SHP77 (cell line): Measurements from ENCODE around the gene NID2.

ENCODE experiments used
- DNase-seq, 2 experiments: peaks; one replicate each; lab custom pipeline; 2025; lab: John Stamatoyannopoulos, UW

Gene NID2

GRCh38 chr14:52025310-52025709 is 43.5 kb downstream of the NID2 start:
- no peak for DNase-seq

GRCh38 chr14:52023518-52023917 is 45.3 kb downstream of the NID2 start:
- no peak for DNase-seq

- no peak for DNase-seq
Observed at GRCh38 chr14:52021957-52022600, 46.8 kb downstream of the NID2 start.

- no peak for DNase-seq
Observed at GRCh38 chr14:52020866-52021717, 47.8 kb downstream of the NID2 start.

- DNase-seq: no peak
Observed at GRCh38 chr14:52020161-52020714, 48.6 kb downstream of the NID2 start.

GRCh38 chr14:52018970-52019369 is 49.9 kb downstream of the NID2 start:
- DNase-seq: no peak

- DNase-seq: no peak
Observed at GRCh38 chr14:52018252-52018651, 50.6 kb downstream of the NID2 start.

GRCh38 chr14:52015411-52016030 is 53.3 kb downstream of the NID2 start:
- peak in 1 of 2 experiments; percentile 5 for DNase-seq

- no peak for DNase-seq
Observed at GRCh38 chr14:52014601-52015267, 54.1 kb downstream of the NID2 start.

- peak; percentile 4 to 7 for DNase-seq
Observed at GRCh38 chr14:52013984-52014600, 54.8 kb downstream of the NID2 start.

GRCh38 chr14:52012635-52013034 is 56.2 kb downstream of the NID2 start:
- no peak for DNase-seq

GRCh38 chr14:52011523-52011922 is 57.3 kb downstream of the NID2 start:
- no peak for DNase-seq

GRCh38 chr14:52010173-52010693 is 58.6 kb downstream of the NID2 start:
- DNase-seq: no peak

GRCh38 chr14:52008136-52008535 is 60.7 kb downstream of the NID2 start:
- DNase-seq: no peak

GRCh38 chr14:52007637-52008036 is 61.2 kb downstream of the NID2 start:
- no peak for DNase-seq

GRCh38 chr14:52007211-52007610 is 61.6 kb downstream of the NID2 start:
- DNase-seq: no peak

GRCh38 chr14:52006361-52006760 is 62.5 kb downstream of the NID2 start:
- DNase-seq: no peak

GRCh38 chr14:52005625-52006024 is 63.2 kb downstream of the NID2 start:
- DNase-seq: no peak

- no peak for DNase-seq
Observed at GRCh38 chr14:52003324-52003723, 65.5 kb downstream of the NID2 start.

GRCh38 chr14:52002542-52002941 is 66.3 kb downstream of the NID2 start:
- DNase-seq: no peak

GRCh38 chr14:52000696-52001095 is 68.2 kb downstream of the NID2 start:
- DNase-seq: no peak
